Loucy (cell line): ENCODE data around the gene GNAT1.

ENCODE experiments used
- CTCF ChIP-seq: fragments of 200-600 bp; sonication (generic); conservative IDR thresholded peaks from 2 replicates; pipeline ENCODE4 v1.5.1; 2014; ENCODE audit warnings: mild to moderate bottlenecking, antibody characterized with exemption, low read length
- EZH2phosphoT487 ChIP-seq: fragments of 200-600 bp; IDR thresholded peaks from 2 replicates; pipeline ENCODE4 v1.6.1; 2018; ENCODE audit warnings: antibody characterized with exemption, mild to moderate bottlenecking, moderate library complexity, borderline replicate concordance

- TF ChIP-seq CTCF (no peak), EZH2phosphoT487 (no peak)
Observed at GRCh38 chr3:50237754-50238548, 46.5 kb downstream of the GNAT1 start.
